ENCODE data around the gene PNPLA7. TPM values are rescaled to one million over a fixed set of nuclear protein-coding genes. Genes with fewer than 3 reads are reported as not detected.

The PNPLA7 gene
- total RNA-seq, 4 donors from 2014 or later: 16.0 to 95.4 (median 24.9) TPM

DNA sequence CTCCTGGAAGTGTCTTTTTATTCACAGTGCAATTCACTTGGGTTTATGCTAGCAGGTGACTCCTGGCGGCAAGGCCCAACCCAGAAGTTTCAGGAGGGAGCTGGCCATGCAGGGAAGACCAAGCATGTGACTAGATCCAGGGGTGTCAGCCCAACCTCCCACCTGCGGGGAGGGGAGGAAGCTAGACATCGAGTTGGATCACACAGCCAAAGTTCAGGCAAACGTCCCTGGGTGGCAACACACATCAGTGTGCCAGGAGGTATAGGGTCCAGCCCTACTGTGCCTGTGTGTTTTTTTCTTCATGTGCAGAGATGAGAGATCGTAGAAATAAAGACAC is 25.3 kb downstream of the PNPLA7 start:
- DNase-seq: no peak
- TF ChIP-seq POLR2AphosphoS5 (IDR thresholded peaks at IDR 0.05): no peak
- TF ChIP-seq, protein P1, sequence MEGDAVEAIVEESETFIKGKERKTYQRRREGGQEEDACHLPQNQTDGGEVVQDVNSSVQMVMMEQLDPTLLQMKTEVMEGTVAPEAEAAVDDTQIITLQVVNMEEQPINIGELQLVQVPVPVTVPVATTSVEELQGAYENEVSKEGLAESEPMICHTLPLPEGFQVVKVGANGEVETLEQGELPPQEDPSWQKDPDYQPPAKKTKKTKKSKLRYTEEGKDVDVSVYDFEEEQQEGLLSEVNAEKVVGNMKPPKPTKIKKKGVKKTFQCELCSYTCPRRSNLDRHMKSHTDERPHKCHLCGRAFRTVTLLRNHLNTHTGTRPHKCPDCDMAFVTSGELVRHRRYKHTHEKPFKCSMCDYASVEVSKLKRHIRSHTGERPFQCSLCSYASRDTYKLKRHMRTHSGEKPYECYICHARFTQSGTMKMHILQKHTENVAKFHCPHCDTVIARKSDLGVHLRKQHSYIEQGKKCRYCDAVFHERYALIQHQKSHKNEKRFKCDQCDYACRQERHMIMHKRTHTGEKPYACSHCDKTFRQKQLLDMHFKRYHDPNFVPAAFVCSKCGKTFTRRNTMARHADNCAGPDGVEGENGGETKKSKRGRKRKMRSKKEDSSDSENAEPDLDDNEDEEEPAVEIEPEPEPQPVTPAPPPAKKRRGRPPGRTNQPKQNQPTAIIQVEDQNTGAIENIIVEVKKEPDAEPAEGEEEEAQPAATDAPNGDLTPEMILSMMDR (IDR thresholded peaks at IDR 0.05): no peak
- TF ChIP-seq POLR2A (IDR thresholded peaks at IDR 0.05): no peak
- TF ChIP-seq EP300 (IDR thresholded peaks at IDR 0.05; ENCODE audit: low read depth): no peak
- in situ Hi-C loops (cut with MboI; ENCODE audit: low pct_ligation_motif_present in 1 of 4, low pct_unique_long_range_greater_than_20kb in 1 of 4, low sequenced_read_pairs in 3 of 4): no loop called here
- Histone ChIP-seq H3K27ac (no peak overlapping the region), H3K27me3 (no peaks in the 10 kb centered on the region), H3K4me1 (peaks cover 0 to 4% (median 0%) of the 10 kb centered on the region in 4 donors), H3K36me3 (no peaks in the 10 kb centered on the region), H3K4me3 (no peak overlapping the region), H3K9me3 (no peaks in the 10 kb centered on the region)
- intact Hi-C loops (cut with DNase I; ENCODE audit: low total_unique reads): no loop called here
- WGBS, 2 donors (ENCODE audit: low coverage in 1 of 2): 52 to 82% methylated on average over 4 to 5 of the region's 5 CpGs

DNA sequence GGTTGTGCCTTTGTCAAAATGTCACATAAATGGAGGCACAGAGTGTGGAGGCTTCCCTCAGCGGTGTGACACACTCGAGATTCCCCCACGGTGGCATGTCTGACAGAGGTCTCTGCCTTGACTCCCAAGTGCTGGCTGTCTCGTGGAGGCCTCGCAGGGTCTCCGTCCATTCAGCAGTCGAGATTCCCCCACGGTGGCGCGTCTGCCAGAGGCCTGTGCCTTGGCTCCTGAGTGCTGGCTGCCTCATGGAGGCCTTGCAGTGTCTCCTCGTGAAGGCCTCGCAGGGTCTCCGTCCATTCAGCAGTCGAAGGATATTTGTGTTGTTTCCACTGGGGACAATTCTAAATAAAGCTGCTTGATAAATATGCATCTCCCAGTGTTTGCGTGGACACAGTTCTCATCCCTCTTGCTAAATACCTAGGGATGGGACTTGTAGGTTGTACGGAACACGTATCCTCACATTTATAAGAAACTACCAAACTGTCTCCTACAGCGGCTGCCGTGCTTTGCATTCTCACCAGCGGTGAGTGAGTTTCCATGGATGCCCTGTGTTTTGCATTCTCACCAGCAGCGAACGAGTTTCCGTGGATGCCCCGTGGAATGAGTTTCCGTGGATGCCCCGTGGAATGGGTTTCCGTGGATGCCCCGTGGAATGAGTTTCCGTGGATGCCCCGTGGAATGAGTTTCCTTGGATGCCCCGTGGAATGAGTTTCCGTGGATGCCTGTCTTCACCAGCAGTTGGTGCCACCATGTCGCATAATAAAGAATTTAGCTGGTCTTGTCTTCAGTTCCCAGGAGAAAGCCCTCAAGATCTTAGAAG is 25.8 kb downstream of the PNPLA7 start:
- 95 to 98% methylated on average over 15 to 33 of the region's 33 CpGs for WGBS, 2 donors (ENCODE audit: low coverage in 1 of 2)
- in situ Hi-C loops (cut with MboI; ENCODE audit: low pct_ligation_motif_present in 1 of 4, low pct_unique_long_range_greater_than_20kb in 1 of 4, low sequenced_read_pairs in 3 of 4): no loop called here
- no peak for DNase-seq
- Histone ChIP-seq H3K36me3 (no peaks in the 10 kb centered on the region), H3K4me1 (peaks cover 0 to 4% (median 0%) of the 10 kb centered on the region in 4 donors), H3K4me3 (no peak overlapping the region), H3K27ac (no peak overlapping the region), H3K9me3 (no peaks in the 10 kb centered on the region), H3K27me3 (no peaks in the 10 kb centered on the region)
- intact Hi-C loops (cut with DNase I; ENCODE audit: low total_unique reads): no loop called here
- TF ChIP-seq POLR2A (IDR thresholded peaks at IDR 0.05): no peak
- no peak for TF ChIP-seq EP300 (IDR thresholded peaks at IDR 0.05; ENCODE audit: low read depth)
- no peak for TF ChIP-seq POLR2AphosphoS5 (IDR thresholded peaks at IDR 0.05)
- TF ChIP-seq, protein P1 (IDR thresholded peaks at IDR 0.05): no peak

DNA sequence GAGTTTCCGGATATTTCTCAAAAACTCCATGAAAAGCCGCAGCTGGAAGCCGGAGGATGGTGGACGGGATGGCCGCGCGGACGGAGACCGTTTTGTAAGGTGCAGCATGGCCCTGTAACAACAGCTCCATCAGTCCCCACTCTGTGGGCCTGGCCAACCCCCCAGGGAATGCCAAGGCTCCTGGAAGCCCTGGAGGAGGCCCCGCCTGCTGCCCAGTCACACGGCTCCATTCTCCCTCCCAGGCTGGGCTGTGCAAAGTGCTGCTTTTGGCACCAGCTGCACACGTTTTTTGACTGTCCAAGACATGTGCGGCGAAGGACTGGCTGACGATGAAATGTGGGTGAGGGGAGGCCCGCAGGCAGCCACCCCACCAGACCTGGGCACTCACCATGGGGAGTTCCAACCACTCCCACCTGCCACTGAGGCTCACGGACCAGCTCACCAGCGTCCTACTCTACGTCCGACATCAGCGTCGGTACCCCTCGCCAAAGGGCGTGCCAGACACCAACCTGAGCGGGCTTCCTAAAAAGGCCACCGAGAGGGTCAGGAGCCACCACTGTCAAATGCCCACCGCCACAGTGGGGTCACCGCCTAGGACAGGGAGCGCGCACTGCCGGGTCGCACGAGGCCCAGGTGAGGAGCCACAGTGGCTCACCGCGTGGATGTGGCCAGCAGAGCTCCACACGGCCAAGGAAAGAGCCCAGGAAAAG is 27.3 kb downstream of the PNPLA7 start:
- DNase-seq: no peak
- no peak overlapping the region for H3K4me3 ChIP-seq
- H3K36me3 ChIP-seq: no peaks in the 10 kb centered on the region
- H3K27ac ChIP-seq: no peak overlapping the region
- in situ Hi-C loops (cut with MboI; ENCODE audit: low pct_ligation_motif_present in 1 of 4, low pct_unique_long_range_greater_than_20kb in 1 of 4, low sequenced_read_pairs in 3 of 4): no loop called here
- H3K4me1 ChIP-seq: peaks cover 0 to 4% (median 0%) of the 10 kb centered on the region in 4 donors
- intact Hi-C loops (cut with DNase I; ENCODE audit: low total_unique reads): no loop called here
- H3K9me3 ChIP-seq: no peaks in the 10 kb centered on the region
- TF ChIP-seq, protein P1 (IDR thresholded peaks at IDR 0.05): no peak
- no peak for TF ChIP-seq POLR2AphosphoS5 (IDR thresholded peaks at IDR 0.05)
- H3K27me3 ChIP-seq: no peaks in the 10 kb centered on the region
- 97 to 100% methylated on average over 5 to 34 of the region's 36 CpGs for WGBS, 2 donors (ENCODE audit: low coverage in 1 of 2)

DNA sequence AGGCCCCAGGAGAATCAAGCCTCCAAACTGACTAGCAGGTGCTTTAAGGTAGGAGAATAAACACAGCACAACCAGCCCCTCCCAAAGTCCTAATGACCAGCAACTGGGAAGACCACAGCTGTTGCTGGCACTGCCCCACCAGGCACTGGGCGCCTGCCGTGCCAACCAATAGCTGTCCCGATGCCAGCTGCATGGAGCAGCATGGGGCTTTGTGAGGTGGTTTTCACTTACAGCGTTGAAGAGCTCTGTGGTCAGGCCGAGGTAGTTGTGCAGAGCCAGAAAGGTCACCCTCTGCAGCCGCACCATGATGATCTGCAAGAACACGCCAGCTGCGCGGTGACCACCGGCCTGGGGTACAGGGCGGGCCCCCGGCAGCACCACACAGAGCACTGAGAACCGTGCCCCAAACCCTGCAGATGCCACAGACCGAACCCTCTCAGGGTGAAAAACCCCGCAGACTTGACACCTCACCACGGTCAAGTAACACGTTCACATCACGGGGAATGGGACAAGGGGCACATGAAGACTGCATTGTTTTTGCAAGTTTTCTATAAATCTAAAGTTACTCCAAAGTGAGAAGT is 28.7 kb downstream of the PNPLA7 start:
- DNase-seq: no peak
- Histone ChIP-seq H3K36me3 (no peaks in the 10 kb centered on the region), H3K9me3 (no peaks in the 10 kb centered on the region), H3K27ac (no peak overlapping the region), H3K4me3 (no peak overlapping the region), H3K27me3 (no peaks in the 10 kb centered on the region), H3K4me1 (peaks cover 0 to 4% (median 0%) of the 10 kb centered on the region in 4 donors)
- intact Hi-C loops (cut with DNase I; ENCODE audit: low total_unique reads) (no loop called here), in situ Hi-C loops (cut with MboI; ENCODE audit: low pct_ligation_motif_present in 1 of 4, low pct_unique_long_range_greater_than_20kb in 1 of 4, low sequenced_read_pairs in 3 of 4) (no loop called here)
- no peak for TF ChIP-seq POLR2AphosphoS5 (IDR thresholded peaks at IDR 0.05)
- TF ChIP-seq, protein P1 (IDR thresholded peaks at IDR 0.05): no peak
- TF ChIP-seq EP300 (IDR thresholded peaks at IDR 0.05; ENCODE audit: low read depth): no peak
- no peak for TF ChIP-seq POLR2A (IDR thresholded peaks at IDR 0.05)
- 85% methylated on average over 14 of the region's 18 CpGs; no CpG with 5 or more reads in 1 of the 2 donors for WGBS, 2 donors (ENCODE audit: low coverage in 1 of 2)

All from transverse colon (tissue), 4 donors.